Thyroid gland (tissue), 4 donors: ENCODE data around the gene SCN1A.

Experiments used
- POLR2A ChIP-seq, 2 donors: fragments of 450-650 bp; IDR thresholded peaks; one replicate each; pipeline ENCODE4 v1.6.1; 2017; ENCODE audit warnings: antibody characterized with exemption in 2 of 2, mild to moderate bottlenecking in 2 of 2, moderate library complexity in 1 of 2
- TF ChIP-seq, protein P1 (sequence below), 6 experiments: fragments of 200-600 bp in 3 of 6; fragments of 450-650 bp in 3 of 6; sonication (generic) in 3 of 6; IDR thresholded peaks; one replicate each; pipeline ENCODE4 v1.5.1; 2016 to 2019; ENCODE audit warnings: antibody characterized with exemption in 6 of 6, mild to moderate bottlenecking in 2 of 6, inconsistent platforms in 1 of 6, moderate library complexity in 1 of 6

DNA sequence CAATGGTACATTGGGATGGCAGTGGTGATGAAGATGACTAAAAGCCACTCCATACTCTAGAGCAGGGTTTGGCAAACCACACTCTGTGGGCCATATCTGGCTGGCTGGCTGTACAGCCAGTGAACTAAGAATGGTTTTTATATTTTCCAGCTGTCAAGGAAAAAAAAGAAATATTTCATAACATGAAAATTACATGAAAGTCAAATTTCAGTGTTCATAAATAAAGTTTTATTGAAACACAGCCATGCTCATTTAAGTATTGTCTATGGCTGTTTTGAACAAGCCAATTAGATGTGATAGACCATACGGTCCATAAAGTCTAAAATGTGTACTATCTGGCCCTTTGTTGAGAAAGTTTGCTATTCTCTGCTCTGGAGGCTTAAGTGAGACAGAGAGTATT is 175.7 kb downstream of the SCN1A start:
- TF ChIP-seq, protein P1, sequence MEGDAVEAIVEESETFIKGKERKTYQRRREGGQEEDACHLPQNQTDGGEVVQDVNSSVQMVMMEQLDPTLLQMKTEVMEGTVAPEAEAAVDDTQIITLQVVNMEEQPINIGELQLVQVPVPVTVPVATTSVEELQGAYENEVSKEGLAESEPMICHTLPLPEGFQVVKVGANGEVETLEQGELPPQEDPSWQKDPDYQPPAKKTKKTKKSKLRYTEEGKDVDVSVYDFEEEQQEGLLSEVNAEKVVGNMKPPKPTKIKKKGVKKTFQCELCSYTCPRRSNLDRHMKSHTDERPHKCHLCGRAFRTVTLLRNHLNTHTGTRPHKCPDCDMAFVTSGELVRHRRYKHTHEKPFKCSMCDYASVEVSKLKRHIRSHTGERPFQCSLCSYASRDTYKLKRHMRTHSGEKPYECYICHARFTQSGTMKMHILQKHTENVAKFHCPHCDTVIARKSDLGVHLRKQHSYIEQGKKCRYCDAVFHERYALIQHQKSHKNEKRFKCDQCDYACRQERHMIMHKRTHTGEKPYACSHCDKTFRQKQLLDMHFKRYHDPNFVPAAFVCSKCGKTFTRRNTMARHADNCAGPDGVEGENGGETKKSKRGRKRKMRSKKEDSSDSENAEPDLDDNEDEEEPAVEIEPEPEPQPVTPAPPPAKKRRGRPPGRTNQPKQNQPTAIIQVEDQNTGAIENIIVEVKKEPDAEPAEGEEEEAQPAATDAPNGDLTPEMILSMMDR (IDR thresholded peaks at IDR 0.05), result no peak
- no peak for TF ChIP-seq POLR2A (IDR thresholded peaks at IDR 0.05)
